NOMO-1 (cell line): Measurements from ENCODE around the gene C1QTNF12.
A peak's percentile ranks its signal among the peaks of the same experiment; 100 is the strongest.

Experiments used
- DNase-seq, 2 experiments: peaks; one replicate each; lab custom pipeline; 2025; ENCODE audit not compliant: unreplicated experiment in 2 of 2; lab: John Stamatoyannopoulos, UW

C1QTNF12 gene

DNA sequence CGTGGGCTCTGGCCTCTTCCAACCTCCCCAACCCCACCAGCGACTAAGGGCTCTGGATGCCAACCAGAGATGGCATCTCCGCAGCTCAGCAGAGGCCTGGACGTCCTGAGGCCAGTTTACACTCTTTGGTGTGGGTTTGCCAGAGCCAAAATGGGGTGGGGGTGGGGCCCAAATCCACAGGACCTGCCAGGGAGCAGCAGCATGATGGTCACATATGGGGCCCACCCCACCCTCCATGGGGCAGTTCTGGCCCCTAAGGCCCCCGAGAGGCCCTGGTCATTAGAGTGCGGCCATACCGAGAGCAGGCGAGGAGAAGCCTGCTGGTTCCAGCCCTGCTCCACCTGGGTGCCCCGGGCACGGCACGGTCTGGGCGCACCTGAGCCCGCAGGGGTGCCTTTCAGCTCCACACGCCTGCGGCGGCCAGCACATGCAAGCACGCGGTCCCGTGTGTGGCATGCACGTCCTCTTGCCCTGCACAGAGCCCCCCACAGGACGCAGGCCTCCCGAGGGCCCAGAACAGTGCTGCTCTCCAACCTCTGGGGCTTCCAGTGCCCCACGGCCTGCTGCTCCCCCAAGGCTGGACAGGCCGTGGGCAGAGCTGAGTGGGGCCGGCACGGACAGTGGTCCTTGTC is 4.8 kb downstream of the C1QTNF12 start:
- DNase-seq = no peak

DNA sequence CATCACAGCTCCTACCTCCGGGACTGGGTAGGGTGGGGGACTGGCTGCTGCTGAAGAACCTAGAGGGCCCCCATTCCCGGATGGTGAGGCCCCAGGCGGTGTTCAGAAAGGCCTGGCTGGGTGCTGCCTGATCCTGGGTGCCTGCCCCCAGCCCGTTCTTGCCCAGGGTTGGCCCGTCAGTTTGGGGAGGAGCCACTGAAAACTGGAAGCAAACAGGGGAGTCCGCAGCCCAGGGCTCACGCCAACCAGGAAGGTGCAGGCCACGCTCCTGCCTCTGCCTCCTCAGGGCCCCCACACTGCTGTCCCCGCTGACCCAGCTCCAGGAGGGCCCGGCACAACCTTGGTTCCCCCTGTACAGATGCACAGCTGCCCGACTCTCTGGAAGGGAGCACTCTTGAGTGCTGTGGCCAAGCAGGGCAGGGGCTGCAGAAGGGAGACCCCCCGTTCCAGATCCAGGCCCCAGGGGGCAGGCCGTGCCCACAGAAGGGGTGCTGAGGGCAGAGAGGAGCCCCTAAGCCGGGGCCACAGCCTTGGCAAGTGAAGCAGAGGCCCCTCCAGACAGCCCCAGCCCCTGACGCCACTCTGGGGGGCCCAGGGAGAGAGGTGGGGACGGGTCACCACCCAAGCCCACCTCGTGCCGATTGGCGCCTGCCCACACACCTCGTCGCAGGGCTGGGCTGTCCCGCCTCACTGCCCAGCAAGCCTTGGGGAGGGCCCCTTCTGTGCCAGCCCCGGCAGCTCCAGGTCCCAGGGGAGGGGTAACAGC is 5.5 kb downstream of the C1QTNF12 start:
- no peak for DNase-seq

DNA sequence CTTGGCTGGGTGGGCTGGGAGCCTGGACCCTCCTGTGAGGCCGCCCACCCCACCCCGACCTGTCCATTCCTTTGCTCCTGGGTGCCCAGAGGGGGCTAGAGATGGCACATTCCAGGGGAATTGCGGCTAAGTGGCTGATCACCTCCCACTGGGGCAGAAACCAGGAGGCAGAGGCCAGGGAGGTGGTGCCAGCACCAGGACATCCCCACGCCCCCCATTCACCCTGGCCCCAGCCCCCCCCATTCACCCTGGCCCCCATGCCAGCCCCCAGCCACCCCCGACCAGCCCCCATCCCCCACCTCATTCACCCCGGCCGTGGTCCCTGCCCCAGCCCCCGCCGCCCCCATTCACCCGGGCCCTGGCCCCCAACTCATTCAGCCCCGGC is 6.2 kb downstream of the C1QTNF12 start:
- DNase-seq = no peak

DNA sequence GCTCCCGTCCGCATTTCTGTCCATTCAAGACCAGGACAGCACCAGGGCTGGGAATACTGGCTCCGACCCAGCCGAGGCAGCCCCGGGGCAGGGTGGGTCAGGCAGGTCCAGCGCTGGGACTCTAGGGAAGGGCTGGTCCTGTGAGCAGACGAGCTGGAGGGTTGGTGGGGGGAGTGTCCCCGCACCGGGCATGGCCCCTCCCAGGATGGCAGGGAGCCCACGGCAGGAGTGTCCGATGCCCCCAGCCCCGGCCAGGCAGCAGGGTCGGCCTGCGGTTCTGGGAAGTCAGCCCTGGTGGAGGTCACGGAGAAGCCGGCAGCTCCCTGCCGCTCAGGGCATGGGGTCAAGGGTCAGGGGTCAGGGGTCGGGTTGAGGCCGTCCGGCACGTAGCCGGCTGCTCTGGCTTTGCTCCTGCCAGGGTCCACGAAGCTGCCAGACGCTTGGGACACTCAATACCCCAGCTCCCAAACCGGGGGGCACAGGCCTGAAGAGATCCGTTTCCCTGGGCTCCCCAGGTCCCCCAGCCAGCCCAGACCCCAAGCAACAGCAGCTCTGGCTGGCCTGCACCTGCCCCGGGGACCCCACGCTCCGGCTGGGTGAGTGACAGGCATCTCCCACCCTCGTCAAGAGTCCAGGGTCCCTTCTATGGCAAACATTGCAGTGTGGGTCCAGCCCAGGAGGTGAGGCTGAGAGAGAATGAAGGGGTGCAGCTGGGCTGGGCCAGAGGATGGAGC is 6.7 kb downstream of the C1QTNF12 start:
- DNase-seq = no peak

DNA sequence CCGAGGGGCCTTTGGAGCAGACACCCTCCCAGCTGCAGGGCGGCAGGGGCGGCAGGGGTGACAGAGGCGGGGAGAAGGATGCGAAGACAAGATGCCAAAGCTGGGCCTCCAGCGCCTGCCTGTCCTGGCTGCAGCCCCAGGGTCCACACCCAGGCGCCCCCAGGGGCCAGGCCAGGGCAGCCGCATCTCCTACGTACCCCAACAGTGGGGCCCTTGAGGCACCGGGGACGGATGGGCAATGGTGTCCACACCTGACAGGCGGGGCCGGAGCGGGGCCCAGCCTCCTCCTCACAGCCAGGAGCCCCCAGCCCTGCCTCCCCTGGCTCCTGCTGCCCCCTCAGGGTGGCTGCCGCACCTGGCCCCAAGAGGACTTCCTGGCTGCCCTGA is 7.3 kb downstream of the C1QTNF12 start:
- DNase-seq = no peak

DNA sequence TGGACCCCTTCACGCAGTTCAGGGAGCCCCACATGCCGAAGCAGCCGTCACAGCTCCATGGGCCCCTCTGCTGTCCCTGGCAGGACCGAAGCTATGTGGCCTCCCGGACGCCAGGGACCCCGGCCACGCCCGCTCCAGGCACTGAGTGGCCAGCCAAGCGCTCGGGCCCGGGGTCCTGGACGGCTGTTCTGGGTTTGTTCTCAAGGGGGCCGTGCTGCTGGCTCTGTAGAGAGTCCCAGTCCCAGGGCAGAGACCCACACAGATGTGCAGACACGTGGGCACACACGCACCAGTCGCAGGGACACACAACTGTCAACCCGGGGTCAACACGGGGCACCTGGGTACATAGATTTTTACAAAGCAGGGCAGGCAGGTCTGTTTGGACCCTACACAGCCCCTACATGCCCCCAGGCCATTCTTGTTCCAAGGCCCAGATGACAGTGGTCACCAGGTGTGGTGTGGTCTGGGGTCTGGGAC is 7.8 kb downstream of the C1QTNF12 start:
- DNase-seq = no peak

DNA sequence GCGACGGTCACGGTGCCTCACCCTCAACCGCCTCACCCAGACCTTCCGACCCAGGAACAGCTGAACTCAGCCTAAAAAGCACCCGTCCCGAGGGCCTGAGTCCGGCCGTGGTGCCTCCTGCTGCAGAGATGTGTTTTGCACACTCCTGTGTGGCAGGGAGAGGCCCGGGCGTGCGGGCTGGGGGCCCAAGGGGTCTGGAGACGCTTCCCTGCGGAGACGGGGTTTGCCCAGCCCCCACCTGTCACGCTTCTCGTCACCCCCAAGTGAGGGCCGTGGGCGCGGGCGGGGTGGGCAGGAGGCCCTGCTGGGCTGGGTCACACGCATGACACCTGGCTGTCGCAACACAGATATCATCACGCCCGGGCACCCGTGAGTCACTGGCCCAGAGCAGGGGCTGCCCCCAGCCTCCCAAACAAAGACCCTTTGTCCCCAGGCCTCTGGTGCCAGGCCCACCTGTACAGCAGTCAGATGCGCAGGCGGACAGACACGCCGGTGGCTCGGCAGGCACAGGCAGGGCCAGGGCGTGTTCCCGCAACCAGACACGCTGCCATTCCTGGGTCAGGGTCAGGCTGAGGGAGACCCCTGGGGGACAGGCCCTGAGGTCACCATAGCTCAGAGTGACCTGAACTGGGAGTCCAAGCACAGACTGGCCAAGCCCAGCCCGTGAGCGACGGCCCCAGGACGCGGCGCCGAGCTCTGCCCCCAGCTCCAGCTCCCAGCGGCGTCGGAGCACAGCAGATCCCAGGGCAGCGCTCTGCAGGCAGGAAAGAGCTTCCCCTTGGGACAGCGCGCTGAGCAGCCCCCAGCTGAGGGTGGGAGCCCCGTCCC is 8.4 kb downstream of the C1QTNF12 start:
- no peak for DNase-seq

DNA sequence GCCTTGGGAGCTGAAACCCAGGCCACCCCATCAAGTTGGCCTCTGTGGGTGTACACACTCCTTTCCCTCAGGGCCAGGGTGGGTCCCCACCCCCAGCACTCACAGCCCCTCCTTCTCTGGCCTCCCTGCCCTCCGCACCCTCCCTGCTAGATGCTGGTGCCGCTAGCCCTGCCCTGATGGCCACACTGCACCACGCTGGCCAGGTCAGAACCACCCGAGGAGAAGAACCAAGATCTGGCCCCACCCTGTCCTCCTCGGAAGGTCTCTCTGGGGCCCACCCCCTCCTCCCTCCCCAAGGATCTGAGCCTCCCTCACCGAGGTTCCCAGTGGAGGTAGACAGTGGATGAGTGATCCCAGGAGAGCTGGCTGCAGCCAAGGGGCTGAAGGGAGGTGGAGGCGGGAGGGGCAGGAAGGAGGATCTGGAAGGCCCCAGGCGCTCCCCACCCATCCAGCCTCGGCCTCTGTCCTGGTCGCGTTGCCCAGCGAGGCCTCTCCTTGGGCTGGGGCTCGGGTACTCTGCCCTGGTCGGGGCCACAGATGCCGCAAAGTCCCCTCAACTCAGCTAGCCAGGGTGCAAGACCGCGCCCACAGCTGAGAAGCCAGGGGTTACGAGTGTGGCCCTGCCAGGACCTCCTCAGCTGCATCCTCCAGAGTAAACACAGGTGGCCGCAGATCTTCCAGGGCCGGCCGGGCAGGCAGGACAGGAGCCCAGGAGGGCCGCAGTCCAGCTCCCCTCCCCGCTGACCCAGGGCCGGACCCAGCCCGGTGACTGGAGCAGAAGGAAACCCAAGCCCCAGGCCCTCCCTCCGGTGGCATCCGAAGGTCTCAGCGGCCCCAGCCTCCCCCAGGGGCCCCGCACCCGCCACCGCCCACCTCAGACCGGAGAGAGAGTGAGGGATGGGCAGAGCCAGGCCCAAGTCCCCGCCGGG is 9.3 kb downstream of the C1QTNF12 start:
- DNase-seq = no peak

DNA sequence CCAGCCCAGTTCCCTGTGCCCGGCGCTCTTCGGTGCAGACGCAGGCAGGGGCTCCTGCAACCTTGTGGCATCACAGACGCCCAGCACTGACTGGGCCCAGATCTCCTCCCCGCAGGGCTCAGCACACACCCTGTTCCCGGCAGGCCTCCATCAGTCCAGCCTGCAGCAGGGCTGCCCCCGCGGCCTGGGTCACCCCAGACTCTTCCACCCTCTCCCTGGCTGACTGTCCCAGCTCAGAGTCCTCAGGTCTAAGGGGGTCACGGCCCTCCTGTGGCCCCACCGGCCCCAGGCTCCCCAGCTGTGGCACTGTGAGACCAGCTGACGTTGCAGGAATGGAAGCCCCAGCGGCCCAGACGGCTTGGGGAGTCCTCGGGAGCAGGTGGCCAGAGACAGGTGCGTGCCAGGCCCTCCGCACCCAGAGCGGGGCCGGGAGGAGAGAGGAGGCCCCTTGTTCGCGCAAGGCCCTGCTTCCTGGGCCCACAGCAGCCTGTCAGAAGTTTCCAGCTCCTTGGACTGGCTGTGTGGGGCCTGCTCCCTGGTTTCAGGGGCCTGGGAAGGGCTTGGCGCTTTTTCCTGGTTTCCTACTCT is 10.3 kb downstream of the C1QTNF12 start:
- no peak for DNase-seq

DNA sequence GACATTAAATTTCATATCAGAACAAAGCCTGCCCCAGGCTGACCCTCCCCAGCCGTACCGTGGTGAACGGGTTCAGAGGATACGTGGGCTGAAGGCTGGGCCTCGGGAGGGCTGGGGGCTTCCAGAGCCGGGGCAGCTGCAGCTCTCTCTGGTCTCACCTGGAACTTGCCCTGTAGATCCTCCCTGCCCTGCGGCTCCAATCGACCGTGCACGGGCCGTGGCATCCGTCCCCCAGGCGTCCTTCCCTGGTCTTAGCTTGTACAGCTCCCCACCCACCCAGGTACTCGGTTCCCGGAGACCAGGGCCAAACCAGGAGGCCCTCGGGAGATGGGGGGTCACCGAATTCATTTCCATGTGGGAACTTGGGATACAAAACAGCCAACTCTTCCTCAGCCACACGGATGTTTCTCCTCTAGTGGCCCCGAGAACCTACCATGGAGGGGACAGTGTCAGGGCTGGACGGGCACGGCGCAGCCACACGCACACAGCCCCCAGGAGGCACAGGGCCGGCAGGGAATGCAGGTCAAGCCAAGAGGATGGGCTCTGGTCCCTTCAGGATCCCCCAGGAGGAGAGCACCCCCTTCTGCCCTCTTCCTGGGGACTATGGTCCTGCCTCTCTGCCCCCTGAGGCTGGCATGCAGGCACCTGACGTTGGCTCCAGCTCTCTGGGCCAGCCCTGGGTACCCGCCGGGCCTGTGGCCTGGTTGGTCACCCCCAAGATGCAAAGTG is 11.3 kb downstream of the C1QTNF12 start:
- DNase-seq = no peak

DNA sequence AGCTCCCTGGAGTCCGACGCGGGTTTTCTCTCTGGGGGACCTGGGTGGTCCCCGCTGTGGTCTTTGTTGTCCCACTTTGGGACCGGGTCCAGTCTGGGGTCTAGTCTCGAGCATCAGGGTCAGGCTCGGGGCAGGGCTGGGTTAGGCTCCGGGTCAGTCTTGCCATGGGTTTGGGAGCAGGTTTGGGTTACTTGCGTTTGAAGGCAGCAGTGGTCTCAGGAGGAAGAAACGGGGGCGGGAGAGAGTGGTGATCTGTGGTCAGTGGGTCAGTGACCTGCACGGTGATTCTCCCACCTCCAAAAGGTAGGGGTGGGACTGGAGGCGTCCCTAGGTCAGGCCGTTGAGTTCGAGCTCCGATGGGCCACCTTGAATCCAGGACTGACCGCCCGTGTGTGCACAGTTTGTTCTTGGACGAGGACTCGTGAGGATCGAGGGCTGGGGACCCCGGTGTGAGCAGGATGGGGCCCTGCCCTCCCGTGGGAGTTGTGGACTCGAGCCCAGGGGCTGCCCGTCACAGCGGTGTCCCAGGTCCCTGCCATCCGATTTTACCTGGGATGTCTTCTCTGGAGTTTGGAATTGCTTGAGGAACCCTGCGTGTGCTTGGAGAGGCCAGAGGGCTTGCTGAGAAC is 12.2 kb downstream of the C1QTNF12 start:
- no peak for DNase-seq

DNA sequence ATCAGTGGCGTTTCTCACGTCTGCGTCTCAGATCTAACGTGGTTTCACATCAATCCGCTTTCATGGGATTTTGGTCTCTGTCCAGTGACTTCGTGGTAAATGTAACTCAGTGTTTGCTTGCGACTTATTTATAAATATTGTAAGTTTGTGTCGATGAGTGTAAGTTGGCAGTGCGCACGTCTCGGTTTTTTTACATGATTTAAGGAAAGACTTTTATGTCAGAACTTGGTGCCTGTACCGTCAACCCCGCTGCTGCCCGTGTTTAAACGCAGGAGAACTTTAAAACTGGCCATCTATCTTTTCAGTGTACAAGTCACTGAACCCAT is 13.0 kb downstream of the C1QTNF12 start:
- DNase-seq = no peak

DNA sequence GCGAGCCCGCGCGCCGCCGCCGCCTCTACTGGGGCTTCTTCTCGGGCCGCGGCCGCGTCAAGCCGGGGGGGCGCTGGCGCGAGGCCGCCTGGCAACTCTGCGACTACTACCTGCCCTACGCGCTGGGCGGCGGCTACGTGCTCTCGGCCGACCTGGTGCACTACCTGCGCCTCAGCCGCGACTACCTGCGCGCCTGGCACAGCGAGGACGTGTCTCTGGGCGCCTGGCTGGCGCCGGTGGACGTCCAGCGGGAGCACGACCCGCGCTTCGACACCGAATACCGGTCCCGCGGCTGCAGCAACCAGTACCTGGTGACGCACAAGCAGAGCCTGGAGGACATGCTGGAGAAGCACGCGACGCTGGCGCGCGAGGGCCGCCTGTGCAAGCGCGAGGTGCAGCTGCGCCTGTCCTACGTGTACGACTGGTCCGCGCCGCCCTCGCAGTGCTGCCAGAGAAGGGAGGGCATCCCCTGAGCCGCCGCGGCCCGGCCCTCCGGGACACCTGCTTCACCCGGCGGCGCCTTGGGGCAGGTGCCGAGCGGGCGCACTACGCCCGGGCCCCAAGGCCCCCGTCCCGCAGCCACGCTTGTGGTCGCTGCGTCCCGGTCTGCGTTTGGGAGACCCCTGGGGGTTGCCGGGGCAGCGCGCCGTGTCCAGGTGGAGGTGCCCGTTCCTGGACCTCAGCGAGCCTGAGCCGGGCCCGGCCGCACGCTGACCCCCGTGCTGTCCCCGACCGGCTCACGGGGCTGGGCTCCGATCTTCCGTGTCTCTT is 13.5 kb downstream of the C1QTNF12 start:
- DNase-seq = no peak

DNA sequence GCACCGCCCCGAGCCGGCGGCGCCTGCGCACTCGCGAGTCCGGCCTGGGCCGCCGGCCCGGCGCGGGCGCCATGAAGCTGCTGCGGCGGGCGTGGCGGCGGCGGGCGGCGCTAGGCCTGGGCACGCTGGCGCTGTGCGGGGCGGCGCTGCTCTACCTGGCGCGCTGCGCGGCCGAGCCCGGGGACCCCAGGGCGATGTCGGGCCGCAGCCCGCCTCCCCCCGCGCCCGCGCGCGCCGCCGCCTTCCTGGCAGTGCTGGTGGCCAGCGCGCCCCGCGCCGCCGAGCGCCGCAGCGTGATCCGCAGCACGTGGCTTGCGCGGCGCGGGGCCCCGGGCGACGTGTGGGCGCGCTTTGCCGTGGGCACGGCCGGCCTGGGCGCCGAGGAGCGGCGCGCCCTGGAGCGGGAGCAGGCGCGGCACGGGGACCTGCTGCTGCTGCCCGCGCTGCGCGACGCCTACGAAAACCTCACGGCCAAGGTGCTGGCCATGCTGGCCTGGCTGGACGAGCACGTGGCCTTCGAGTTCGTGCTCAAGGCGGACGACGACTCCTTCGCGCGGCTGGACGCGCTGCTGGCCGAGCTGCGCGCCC is 14.2 kb downstream of the C1QTNF12 start, which contains the start of gene B3GALT6:
Gene B3GALT6 (plus strand): TSS at position 30 of the 588 bp plus-strand sequence. CDS start 42 bp downstream, at position 72.
- DNase-seq = no peak

DNA sequence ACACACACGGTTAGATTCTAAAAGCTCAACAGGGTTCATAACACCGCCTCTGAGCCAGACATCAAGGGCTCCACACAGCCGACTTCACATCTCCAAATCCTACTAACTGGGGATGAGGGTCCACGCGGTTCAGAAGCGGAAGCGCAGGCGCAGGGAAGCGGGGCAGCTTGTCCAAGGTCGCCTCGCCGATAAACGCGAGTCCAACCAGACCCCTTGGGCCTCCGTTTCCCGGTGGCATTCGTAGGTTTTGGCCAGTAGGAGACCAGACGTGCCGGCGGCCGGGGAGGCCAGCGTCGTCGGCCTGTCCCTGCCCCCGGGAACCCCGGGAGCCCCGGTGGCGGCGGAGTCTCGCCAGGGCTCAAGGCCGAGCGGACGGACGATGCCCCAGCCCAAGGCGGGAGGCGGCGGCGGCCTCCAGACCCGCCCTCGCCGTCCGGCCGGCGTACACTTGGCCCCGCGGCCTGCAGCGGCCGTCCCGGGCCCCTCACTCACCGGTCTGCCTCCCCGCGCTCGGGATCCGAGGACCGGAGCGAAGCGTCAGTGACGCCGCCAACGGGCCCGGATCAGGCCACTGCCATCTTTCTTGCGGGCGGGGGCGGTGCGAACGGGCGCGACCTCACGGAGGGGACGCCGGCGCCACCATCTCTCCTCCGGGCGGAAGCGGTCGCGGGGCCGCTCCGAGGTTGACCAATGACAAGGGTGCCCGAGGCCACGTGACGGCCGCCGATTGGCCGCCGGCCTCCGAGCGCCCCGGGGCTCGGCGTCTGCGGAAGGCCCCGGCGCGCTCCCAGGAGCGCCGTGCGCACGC is 14.9 kb downstream of the C1QTNF12 start, which contains the start of gene SDF4:
Gene SDF4 (minus strand): TSS at position 602 of the 808 bp plus-strand sequence. CDS start 3,229 bp downstream, outside the sequence.
- DNase-seq = peak; percentile 96
